Hepatocyte (in vitro differentiated cells): ENCODE measurements around the gene SIL1.

ENCODE experiments used
- EZH2 ChIP-seq: fragments of 200-600 bp; sonication (generic); IDR thresholded peaks from 2 replicates; pipeline ENCODE4 v1.6.1; 2016; ENCODE audit warnings: antibody characterized with exemption, mild to moderate bottlenecking, borderline replicate concordance
- TF ChIP-seq, protein P1 (sequence below): fragments of 200-600 bp; sonication (generic); IDR thresholded peaks from 2 replicates; pipeline ENCODE4 v1.5.1; 2016; ENCODE audit warnings: antibody characterized with exemption, mild to moderate bottlenecking; ENCODE audit not compliant: poor library complexity

DNA sequence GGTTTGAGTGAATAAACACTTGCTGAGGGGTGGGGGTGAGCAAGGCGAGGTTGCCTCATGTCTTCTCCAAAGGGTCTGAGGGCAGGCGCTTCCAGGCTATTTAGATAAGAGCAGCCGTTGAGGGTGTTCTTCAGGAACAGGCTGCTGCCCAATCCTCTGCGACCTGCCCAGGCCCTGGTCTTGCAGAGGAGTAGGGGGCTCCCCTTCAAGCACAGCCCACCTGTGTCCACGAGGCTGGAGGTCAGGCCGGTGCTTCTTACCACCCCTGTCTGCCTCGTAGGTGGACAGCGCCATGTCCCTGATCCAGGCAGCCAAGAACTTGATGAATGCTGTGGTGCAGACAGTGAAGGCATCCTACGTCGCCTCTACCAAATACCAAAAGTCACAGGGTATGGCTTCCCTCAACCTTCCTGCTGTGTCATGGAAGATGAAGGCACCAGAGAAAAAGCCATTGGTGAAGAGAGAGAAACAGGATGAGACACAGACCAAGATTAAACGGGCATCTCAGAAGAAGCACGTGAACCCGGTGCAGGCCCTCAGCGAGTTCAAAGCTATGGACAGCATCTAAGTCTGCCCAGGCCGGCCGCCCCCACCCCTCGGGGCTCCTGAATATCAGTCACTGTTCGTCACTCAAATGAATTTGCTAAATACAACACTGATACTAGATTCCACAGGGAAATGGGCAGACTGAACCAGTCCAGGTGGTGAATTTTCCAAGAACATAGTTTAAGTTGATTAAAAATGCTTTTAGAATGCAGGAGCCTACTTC, 264.5 kb downstream of the SIL1 start:
- no peak for TF ChIP-seq EZH2
- TF ChIP-seq, protein P1, sequence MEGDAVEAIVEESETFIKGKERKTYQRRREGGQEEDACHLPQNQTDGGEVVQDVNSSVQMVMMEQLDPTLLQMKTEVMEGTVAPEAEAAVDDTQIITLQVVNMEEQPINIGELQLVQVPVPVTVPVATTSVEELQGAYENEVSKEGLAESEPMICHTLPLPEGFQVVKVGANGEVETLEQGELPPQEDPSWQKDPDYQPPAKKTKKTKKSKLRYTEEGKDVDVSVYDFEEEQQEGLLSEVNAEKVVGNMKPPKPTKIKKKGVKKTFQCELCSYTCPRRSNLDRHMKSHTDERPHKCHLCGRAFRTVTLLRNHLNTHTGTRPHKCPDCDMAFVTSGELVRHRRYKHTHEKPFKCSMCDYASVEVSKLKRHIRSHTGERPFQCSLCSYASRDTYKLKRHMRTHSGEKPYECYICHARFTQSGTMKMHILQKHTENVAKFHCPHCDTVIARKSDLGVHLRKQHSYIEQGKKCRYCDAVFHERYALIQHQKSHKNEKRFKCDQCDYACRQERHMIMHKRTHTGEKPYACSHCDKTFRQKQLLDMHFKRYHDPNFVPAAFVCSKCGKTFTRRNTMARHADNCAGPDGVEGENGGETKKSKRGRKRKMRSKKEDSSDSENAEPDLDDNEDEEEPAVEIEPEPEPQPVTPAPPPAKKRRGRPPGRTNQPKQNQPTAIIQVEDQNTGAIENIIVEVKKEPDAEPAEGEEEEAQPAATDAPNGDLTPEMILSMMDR: no peak
